ENCODE measurements around the gene GJC2. TPM values are rescaled to one million over a fixed set of nuclear protein-coding genes. Genes with fewer than 3 reads are reported as not detected.

GJC2 gene
- total RNA-seq, 1 experiment from 2014 or later, result 0.72 TPM

DNA sequence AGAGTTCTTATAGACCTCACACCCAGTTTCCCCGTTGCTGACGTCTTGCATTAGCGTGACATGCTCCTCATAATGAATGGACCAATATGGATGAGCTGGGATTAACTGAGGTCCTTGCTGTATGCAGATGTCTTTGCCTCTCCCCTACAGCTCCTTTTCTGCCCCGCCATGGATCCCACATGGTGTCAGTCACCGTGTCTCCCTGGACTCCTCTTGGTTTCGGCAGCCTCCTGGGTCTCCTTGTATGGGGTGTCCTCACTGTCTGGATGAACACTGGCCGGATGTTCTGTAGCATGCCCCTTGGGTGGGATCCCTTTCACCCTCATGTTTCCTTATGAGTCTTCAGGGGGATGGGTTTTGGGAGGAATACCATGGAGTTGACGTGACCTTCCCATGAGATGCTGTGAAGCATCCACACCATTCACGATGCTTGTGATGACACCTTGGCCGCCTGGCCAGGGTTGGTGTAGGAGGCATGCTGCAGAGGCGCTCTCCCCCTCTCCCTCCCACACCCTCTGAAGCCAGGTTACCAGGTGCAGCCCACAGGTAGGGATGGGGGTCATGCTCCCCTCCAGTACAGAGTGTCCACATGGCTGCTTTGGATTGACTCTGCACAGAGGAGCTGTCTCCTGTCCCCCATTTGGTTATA, 4.4 kb downstream of the GJC2 start (continued):
- TF ChIP-seq, protein P1, sequence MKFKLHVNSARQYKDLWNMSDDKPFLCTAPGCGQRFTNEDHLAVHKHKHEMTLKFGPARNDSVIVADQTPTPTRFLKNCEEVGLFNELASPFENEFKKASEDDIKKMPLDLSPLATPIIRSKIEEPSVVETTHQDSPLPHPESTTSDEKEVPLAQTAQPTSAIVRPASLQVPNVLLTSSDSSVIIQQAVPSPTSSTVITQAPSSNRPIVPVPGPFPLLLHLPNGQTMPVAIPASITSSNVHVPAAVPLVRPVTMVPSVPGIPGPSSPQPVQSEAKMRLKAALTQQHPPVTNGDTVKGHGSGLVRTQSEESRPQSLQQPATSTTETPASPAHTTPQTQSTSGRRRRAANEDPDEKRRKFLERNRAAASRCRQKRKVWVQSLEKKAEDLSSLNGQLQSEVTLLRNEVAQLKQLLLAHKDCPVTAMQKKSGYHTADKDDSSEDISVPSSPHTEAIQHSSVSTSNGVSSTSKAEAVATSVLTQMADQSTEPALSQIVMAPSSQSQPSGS (CRISPR knock-in tag; IDR thresholded peaks at IDR 0.05; ENCODE audit: borderline replicate concordance, low read depth), result no peak
- TF ChIP-seq RORB (CRISPR knock-in tag; IDR thresholded peaks at IDR 0.05) (no peak), ESRRA (CRISPR knock-in tag; IDR thresholded peaks at IDR 0.05; ENCODE audit: borderline replicate concordance) (no peak), ELF4 (CRISPR knock-in tag; IDR thresholded peaks at IDR 0.05; ENCODE audit: low read depth) (no peak)

DNA sequence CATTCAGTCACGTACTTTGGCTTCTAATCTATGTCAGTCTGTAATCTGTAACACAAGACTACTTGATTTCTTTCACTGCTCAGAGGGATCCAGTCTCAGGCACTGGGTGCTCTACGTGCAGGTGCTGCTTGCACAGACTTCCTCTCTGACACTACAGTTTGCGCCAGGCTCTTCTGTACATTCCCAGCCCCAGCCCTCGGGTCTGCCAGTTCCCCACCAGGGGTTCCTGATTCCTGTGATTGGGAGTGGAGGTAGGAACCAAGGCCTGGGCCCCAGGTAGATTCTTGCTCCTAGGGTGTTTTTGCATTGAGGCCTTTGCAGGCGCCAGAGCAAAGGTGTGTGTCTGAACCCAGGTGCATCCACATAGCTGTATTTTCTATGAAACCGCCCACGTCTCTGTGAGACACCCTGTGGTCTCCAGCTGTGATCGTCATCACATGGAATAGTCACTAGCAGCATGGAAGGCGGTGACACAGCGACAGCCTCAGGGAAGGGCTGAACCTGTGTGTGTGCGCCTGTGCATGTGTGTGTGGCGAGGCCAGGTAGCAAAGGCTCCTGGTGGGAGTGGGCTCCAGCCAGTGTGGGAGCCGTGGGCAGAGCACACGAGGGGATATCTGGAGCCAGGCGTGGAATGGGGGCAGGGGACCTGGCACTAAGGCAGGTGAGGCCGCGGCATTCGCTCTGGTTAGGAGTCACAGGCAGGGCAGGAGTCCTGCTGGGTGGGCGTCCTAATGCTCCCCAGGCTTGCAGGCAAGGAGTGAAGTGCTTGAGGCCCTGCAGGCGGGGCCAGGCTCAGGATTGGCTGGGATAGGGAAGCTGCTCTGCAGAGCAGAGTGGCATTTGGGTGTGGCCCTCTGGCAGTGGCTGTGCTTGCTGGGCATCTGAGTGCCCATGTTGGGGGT, 5.2 kb downstream of the GJC2 start:
- ChIA-PET POLR2A (no interaction called here), CTCF (no interaction called here)
- Mint-ChIP-seq H3K4me3 (no peak overlapping the region), H3K4me1 (no peaks in the 10 kb centered on the region), H3K36me3 (no peaks in the 10 kb centered on the region), H3K27me3 (ENCODE audit: low read depth) (peaks cover 16% of the 10 kb centered on the region), H3K27ac (no peak overlapping the region), H3K9me3 (no peaks in the 10 kb centered on the region)
- no peak for ATAC-seq
- DNase-seq (ENCODE audit: low spot score), result peak; percentile 6
- TF ChIP-seq, protein P2, sequence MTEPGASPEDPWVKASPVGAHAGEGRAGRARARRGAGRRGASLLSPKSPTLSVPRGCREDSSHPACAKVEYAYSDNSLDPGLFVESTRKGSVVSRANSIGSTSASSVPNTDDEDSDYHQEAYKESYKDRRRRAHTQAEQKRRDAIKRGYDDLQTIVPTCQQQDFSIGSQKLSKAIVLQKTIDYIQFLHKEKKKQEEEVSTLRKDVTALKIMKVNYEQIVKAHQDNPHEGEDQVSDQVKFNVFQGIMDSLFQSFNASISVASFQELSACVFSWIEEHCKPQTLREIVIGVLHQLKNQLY (CRISPR knock-in tag; IDR thresholded peaks at IDR 0.05), result no peak
- no peak for TF ChIP-seq ZNF423 (CRISPR knock-in tag; IDR thresholded peaks at IDR 0.05)
- TF ChIP-seq TP53 (CRISPR knock-in tag; IDR thresholded peaks at IDR 0.05), result no peak
- TF ChIP-seq CREM (CRISPR knock-in tag; IDR thresholded peaks at IDR 0.05), result no peak

DNA sequence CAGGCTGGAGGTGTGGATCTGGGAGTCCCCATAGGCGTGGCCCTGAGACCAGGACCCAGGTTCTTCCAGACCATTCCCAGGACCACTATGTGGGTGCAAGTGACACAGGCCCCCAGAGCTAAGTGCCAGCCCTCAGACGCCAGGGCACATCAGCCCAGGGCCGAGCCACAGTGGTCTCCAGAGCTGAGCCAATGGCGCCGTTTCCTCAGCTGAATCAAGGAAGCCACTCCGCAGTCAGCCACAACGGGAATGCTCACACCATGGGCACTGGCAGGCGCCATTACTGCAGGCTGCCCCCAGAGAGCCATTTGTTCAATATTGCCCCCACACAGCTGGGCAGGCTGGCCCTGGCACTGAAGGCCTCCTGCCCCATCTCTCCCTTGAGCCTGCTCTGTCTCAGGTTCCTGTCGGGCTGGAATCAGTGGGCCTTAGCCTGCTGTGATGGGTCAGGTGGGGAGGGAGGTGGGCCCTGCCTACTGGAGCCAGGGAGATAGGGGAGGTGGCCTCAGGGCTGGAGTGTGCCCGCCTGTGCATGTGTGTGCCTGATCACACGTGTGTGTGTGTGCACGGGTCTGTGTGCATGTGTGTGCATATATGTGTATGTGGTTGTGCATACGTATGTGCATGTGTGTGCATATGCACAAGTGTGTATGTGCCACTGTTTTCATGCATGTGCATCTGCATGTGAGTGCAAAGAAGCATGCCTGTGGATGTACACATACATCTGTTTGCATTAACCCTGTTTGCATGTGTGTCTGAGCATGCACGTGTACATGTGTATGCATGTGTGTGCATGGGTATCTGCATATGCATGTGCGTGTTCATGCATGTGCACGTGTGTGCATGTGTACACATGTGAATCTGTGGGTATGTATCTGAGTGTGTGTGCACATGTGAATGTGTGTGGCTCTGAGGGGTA, 6.1 kb downstream of the GJC2 start:
- ChIA-PET POLR2A (no interaction called here), CTCF (interaction anchor here (0.7 to 1.6 kb wide), 3 partner anchors 10 to 58 kb away, joined by 3 to 6 read pairs (median 6); partner anchors contain the start of gene IBA57)
- Mint-ChIP-seq H3K4me1 (no peaks in the 10 kb centered on the region), H3K27me3 (ENCODE audit: low read depth) (peaks cover 16% of the 10 kb centered on the region), H3K9me3 (no peaks in the 10 kb centered on the region), H3K4me3 (no peak overlapping the region), H3K36me3 (no peaks in the 10 kb centered on the region), H3K27ac (no peak overlapping the region)
- ATAC-seq (no peak), DNase-seq (ENCODE audit: low spot score) (no peak)
- no peak for TF ChIP-seq GTF2I (CRISPR knock-in tag; conservative IDR thresholded peaks at IDR 0.05)
- no peak for TF ChIP-seq NR3C1 (CRISPR knock-in tag; conservative IDR thresholded peaks at IDR 0.05; ENCODE audit: low read depth)
- TF ChIP-seq, protein P3, sequence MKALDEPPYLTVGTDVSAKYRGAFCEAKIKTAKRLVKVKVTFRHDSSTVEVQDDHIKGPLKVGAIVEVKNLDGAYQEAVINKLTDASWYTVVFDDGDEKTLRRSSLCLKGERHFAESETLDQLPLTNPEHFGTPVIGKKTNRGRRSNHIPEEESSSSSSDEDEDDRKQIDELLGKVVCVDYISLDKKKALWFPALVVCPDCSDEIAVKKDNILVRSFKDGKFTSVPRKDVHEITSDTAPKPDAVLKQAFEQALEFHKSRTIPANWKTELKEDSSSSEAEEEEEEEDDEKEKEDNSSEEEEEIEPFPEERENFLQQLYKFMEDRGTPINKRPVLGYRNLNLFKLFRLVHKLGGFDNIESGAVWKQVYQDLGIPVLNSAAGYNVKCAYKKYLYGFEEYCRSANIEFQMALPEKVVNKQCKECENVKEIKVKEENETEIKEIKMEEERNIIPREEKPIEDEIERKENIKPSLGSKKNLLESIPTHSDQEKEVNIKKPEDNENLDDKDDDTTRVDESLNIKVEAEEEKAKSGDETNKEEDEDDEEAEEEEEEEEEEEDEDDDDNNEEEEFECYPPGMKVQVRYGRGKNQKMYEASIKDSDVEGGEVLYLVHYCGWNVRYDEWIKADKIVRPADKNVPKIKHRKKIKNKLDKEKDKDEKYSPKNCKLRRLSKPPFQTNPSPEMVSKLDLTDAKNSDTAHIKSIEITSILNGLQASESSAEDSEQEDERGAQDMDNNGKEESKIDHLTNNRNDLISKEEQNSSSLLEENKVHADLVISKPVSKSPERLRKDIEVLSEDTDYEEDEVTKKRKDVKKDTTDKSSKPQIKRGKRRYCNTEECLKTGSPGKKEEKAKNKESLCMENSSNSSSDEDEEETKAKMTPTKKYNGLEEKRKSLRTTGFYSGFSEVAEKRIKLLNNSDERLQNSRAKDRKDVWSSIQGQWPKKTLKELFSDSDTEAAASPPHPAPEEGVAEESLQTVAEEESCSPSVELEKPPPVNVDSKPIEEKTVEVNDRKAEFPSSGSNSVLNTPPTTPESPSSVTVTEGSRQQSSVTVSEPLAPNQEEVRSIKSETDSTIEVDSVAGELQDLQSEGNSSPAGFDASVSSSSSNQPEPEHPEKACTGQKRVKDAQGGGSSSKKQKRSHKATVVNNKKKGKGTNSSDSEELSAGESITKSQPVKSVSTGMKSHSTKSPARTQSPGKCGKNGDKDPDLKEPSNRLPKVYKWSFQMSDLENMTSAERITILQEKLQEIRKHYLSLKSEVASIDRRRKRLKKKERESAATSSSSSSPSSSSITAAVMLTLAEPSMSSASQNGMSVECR (CRISPR knock-in tag; IDR thresholded peaks at IDR 0.05; ENCODE audit: borderline replicate concordance), result no peak
- TF ChIP-seq FOXP1 (CRISPR knock-in tag; IDR thresholded peaks at IDR 0.05; ENCODE audit: borderline replicate concordance), result no peak
- no peak for TF ChIP-seq RORB (CRISPR knock-in tag; IDR thresholded peaks at IDR 0.05)
- no peak for TF ChIP-seq ZBTB21 (CRISPR knock-in tag; IDR thresholded peaks at IDR 0.05; ENCODE audit: borderline replicate concordance)
- no peak for TF ChIP-seq CBFB (CRISPR knock-in tag; IDR thresholded peaks at IDR 0.05; ENCODE audit: low read depth)
- no peak for TF ChIP-seq ESRRA (CRISPR knock-in tag; IDR thresholded peaks at IDR 0.05; ENCODE audit: borderline replicate concordance)
- no peak for TF ChIP-seq TP53 (CRISPR knock-in tag; IDR thresholded peaks at IDR 0.05)
- TF ChIP-seq, protein P4, sequence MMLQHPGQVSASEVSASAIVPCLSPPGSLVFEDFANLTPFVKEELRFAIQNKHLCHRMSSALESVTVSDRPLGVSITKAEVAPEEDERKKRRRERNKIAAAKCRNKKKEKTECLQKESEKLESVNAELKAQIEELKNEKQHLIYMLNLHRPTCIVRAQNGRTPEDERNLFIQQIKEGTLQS (CRISPR knock-in tag; conservative IDR thresholded peaks at IDR 0.05), result no peak
- TF ChIP-seq, protein P5, sequence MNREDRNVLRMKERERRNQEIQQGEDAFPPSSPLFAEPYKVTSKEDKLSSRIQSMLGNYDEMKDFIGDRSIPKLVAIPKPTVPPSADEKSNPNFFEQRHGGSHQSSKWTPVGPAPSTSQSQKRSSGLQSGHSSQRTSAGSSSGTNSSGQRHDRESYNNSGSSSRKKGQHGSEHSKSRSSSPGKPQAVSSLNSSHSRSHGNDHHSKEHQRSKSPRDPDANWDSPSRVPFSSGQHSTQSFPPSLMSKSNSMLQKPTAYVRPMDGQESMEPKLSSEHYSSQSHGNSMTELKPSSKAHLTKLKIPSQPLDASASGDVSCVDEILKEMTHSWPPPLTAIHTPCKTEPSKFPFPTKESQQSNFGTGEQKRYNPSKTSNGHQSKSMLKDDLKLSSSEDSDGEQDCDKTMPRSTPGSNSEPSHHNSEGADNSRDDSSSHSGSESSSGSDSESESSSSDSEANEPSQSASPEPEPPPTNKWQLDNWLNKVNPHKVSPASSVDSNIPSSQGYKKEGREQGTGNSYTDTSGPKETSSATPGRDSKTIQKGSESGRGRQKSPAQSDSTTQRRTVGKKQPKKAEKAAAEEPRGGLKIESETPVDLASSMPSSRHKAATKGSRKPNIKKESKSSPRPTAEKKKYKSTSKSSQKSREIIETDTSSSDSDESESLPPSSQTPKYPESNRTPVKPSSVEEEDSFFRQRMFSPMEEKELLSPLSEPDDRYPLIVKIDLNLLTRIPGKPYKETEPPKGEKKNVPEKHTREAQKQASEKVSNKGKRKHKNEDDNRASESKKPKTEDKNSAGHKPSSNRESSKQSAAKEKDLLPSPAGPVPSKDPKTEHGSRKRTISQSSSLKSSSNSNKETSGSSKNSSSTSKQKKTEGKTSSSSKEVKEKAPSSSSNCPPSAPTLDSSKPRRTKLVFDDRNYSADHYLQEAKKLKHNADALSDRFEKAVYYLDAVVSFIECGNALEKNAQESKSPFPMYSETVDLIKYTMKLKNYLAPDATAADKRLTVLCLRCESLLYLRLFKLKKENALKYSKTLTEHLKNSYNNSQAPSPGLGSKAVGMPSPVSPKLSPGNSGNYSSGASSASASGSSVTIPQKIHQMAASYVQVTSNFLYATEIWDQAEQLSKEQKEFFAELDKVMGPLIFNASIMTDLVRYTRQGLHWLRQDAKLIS (CRISPR knock-in tag; IDR thresholded peaks at IDR 0.05; ENCODE audit: borderline replicate concordance), result no peak
